Astrocyte of the hippocampus (primary cell): ENCODE results near the gene TLR5.
"Not testable (repeated sequence)": the region's sequence is repeated elsewhere in the genome, so short reads cannot be mapped to it uniquely, and the experiment has no call there.

ENCODE experiments used
- DNase-seq: peaks from one replicate; pipeline ENCODE4 v3.0.0; 2011; ENCODE audit warnings: low read depth, low spot score

Gene TLR5

GRCh38 chr1:223142795-223143536, at the start of gene TLR5:
Gene TLR5, minus strand, starts transcription at chr1:223143248. Its CDS starts 30,217 bp downstream, at chr1:223113031.
- peak; percentile 73 for DNase-seq

- peak; percentile 57 for DNase-seq
Observed at GRCh38 chr1:223189903-223190724, 47.1 kb upstream of the TLR5 start.

GRCh38 chr1:223189525-223189902, 46.5 kb upstream of the TLR5 start:
- DNase-seq: no peak

GRCh38 chr1:223188618-223189356, 45.7 kb upstream of the TLR5 start:
- no peak for DNase-seq

GRCh38 chr1:223186800-223187199, 43.8 kb upstream of the TLR5 start:
- no peak for DNase-seq

GRCh38 chr1:223183268-223183862, 40.3 kb upstream of the TLR5 start:
- DNase-seq: no peak

- DNase-seq: peak; percentile 9
Observed at GRCh38 chr1:223180731-223181321, 37.8 kb upstream of the TLR5 start.

- DNase-seq: no peak
Observed at GRCh38 chr1:223179786-223180185, 36.7 kb upstream of the TLR5 start.

- no peak for DNase-seq
Observed at GRCh38 chr1:223179280-223179679, 36.2 kb upstream of the TLR5 start.

- DNase-seq: no peak
Observed at GRCh38 chr1:223177681-223178080, 34.6 kb upstream of the TLR5 start.

- no peak for DNase-seq
Observed at GRCh38 chr1:223176437-223176836, 33.4 kb upstream of the TLR5 start.

GRCh38 chr1:223175633-223176032, 32.6 kb upstream of the TLR5 start:
- no peak for DNase-seq

- DNase-seq: no peak
Observed at GRCh38 chr1:223175032-223175431, 32.0 kb upstream of the TLR5 start.

GRCh38 chr1:223169458-223169857, 26.4 kb upstream of the TLR5 start:
- DNase-seq: not testable (repeated sequence)

GRCh38 chr1:223161321-223161720, 18.3 kb upstream of the TLR5 start:
- DNase-seq: no peak

GRCh38 chr1:223156343-223156742, 13.3 kb upstream of the TLR5 start:
- DNase-seq: no peak

- no peak for DNase-seq
Observed at GRCh38 chr1:223155153-223155552, 12.1 kb upstream of the TLR5 start.

GRCh38 chr1:223153177-223154119, 10.4 kb upstream of the TLR5 start:
- no peak for DNase-seq

- DNase-seq: no peak
Observed at GRCh38 chr1:223152399-223152798, 9.4 kb upstream of the TLR5 start.

- no peak for DNase-seq
Observed at GRCh38 chr1:223150443-223150842, 7.4 kb upstream of the TLR5 start.
